Activated B cell treated with CpG ODN at 0.5 μM for 24 hours (primary cell): ENCODE results near the gene MYLK4. TPM values are rescaled to one million over a fixed set of nuclear protein-coding genes. Genes with fewer than 3 reads are reported as not detected.

Source experiments
- ATAC-seq: fragments of 200-7000 bp; cut with Tn5 transposase; one replicate; pipeline ENCODE4 v1.10.0; 2021; ENCODE audit warnings: low read depth, mild to moderate bottlenecking, moderate library complexity
- CTCF ChIA-PET: fragments of 350-600 bp; sonication (Branson Sonifier 250); formaldehyde crosslinking; loops from one replicate; lab custom pipeline; 2021; ENCODE audit warnings: antibody characterized with exemption; lab: Charles Lee
- POLR2A ChIA-PET: fragments of 350-600 bp; sonication (Branson Sonifier 250); formaldehyde crosslinking; loops from one replicate; lab custom pipeline; 2021; ENCODE audit warnings: antibody characterized with exemption; lab: Charles Lee
- DNase-seq: peaks from one replicate; pipeline ENCODE4 v3.0.0; 2022
- H3K27ac Mint-ChIP-seq: one replicate; pipeline ENCODE4 v1.8.0; 2020; ENCODE audit warnings: mixed read lengths
- H3K27me3 Mint-ChIP-seq: one replicate; pipeline ENCODE4 v1.8.0; 2021; ENCODE audit warnings: mixed read lengths
- H3K36me3 Mint-ChIP-seq: one replicate; pipeline ENCODE4 v1.8.0; 2021; ENCODE audit warnings: low read depth, mixed read lengths
- H3K4me1 Mint-ChIP-seq: one replicate; pipeline ENCODE4 v1.8.0; 2021; ENCODE audit warnings: mixed read lengths
- H3K4me3 Mint-ChIP-seq: one replicate; pipeline ENCODE4 v1.8.0; 2020; ENCODE audit warnings: mild to moderate bottlenecking, mixed read lengths
- H3K9me3 Mint-ChIP-seq: one replicate; pipeline ENCODE4 v1.8.0; 2020; ENCODE audit warnings: mixed read lengths
- CTCF ChIP-seq: fragments of 200-600 bp; IDR thresholded peaks from one replicate; pipeline ENCODE4 v1.8.0; 2022; ENCODE audit warnings: antibody characterized with exemption, mild to moderate bottlenecking
- intact Hi-C: fragments of 100-400 bp; cut with micrococcal nuclease; formaldehyde crosslinking; loops from one replicate; pipeline ENCODE4 v1.15.1; 2024
- total RNA-seq: library from RNA; stranded (reverse); gene quantifications from 2 replicates; pipeline ENCODE4 v1.2.3, GENCODE V29; 2022

The MYLK4 gene
- total RNA-seq, 1 donor from 2014 or later, result 0.58 TPM

GRCh38 chr6:2760882-2761842, 10.4 kb upstream of the MYLK4 start:
- intact Hi-C loops, result no loop called here
- Mint-ChIP-seq H3K9me3 (no peaks in the 10 kb centered on the region), H3K27ac (no peak overlapping the region), H3K36me3 (no peaks in the 10 kb centered on the region), H3K4me3 (no peak overlapping the region), H3K4me1 (peaks cover 10% of the 10 kb centered on the region), H3K27me3 (peaks cover 2% of the 10 kb centered on the region)
- CTCF ChIA-PET, result interaction anchor here (1.1 to 6.0 kb wide), 2 partner anchors 12 to 23 kb away, joined by 6 to 31 read pairs; partner anchors contain the start of gene MYLK4
- ATAC-seq, result no peak
- DNase-seq, result no peak
- POLR2A ChIA-PET, result no interaction called here
- TF ChIP-seq CTCF, result no peak

DNA sequence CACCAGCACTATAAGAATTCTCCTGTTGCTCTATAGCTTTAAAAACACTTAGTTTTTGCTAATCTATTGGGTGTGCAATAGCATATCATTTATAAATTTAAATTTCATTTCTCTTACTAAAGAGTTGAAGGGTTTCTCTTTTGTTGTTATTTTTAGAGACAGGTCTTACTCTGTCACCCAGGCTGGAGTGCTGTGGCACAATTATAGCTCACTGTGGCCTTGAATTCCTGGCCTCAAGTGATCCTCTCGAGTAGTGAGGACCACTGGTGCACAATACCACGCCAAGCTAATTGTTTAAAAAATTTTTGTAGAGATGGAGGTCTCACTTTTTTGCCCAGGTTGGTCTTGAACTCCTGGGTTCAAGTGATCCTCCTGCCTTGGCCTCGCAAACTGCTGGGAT, 8.3 kb upstream of the MYLK4 start:
- Mint-ChIP-seq H3K9me3 (no peaks in the 10 kb centered on the region), H3K27ac (no peak overlapping the region), H3K36me3 (no peaks in the 10 kb centered on the region), H3K4me3 (no peak overlapping the region), H3K4me1 (peaks cover 3% of the 10 kb centered on the region), H3K27me3 (peaks cover 3% of the 10 kb centered on the region)
- intact Hi-C loops, result loop anchor here (10.0 kb wide), 1 partner anchor 124 kb away; no protein-coding TSS in a partner anchor
- ATAC-seq (no peak), DNase-seq (no peak)
- CTCF ChIA-PET, result interaction anchor here (6.0 kb wide), 1 partner anchor 10 kb away, joined by 31 read pairs; the partner anchor contains the start of gene MYLK4
- TF ChIP-seq CTCF, result no peak
- POLR2A ChIA-PET, result no interaction called here

GRCh38 chr6:2756687-2757224, 6.0 kb upstream of the MYLK4 start:
- Mint-ChIP-seq H3K9me3 (peaks cover 2% of the 10 kb centered on the region), H3K4me1 (peaks cover 11% of the 10 kb centered on the region), H3K27me3 (peaks cover 7% of the 10 kb centered on the region), H3K27ac (no peak overlapping the region), H3K36me3 (no peaks in the 10 kb centered on the region), H3K4me3 (no peak overlapping the region)
- POLR2A ChIA-PET, result no interaction called here
- TF ChIP-seq CTCF, result no peak
- ATAC-seq, result no peak
- intact Hi-C loops, result loop anchor here (10.0 kb wide), 1 partner anchor 122 kb away; no protein-coding TSS in a partner anchor
- no peak for DNase-seq
- CTCF ChIA-PET, result interaction anchor here (2.0 kb wide), 1 partner anchor 18 kb away, joined by 11 read pairs; no protein-coding TSS in a partner anchor

DNA sequence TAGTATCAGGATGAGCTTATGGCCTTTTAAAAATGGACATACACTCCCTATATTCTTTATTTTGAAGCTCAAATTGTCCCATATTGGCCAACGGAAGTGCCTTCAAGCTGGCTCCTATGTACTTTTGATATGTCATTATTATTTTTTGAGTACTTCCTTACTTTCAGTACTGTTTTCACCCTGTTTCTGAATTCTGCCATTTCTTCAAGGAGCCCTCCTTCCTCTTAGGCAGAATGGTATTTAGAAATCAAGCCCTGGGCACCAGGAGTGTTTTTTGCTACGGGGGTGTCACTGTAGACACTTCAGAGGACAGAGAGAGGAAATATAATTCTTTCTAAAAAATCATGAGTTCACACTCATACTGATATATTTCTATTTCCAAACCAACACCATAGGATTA, 5.5 kb upstream of the MYLK4 start:
- ATAC-seq, result no peak
- DNase-seq, result no peak
- Mint-ChIP-seq H3K27me3 (peaks cover 9% of the 10 kb centered on the region), H3K27ac (no peak overlapping the region), H3K36me3 (no peaks in the 10 kb centered on the region), H3K9me3 (peaks cover 2% of the 10 kb centered on the region), H3K4me1 (peaks cover 11% of the 10 kb centered on the region), H3K4me3 (no peak overlapping the region)
- CTCF ChIA-PET, result interaction anchor here (2.0 kb wide), 1 partner anchor 18 kb away, joined by 11 read pairs; no protein-coding TSS in a partner anchor
- POLR2A ChIA-PET, result no interaction called here
- TF ChIP-seq CTCF, result no peak
- intact Hi-C loops, result loop anchor here (10.0 kb wide), 1 partner anchor 121 kb away; no protein-coding TSS in a partner anchor

DNA sequence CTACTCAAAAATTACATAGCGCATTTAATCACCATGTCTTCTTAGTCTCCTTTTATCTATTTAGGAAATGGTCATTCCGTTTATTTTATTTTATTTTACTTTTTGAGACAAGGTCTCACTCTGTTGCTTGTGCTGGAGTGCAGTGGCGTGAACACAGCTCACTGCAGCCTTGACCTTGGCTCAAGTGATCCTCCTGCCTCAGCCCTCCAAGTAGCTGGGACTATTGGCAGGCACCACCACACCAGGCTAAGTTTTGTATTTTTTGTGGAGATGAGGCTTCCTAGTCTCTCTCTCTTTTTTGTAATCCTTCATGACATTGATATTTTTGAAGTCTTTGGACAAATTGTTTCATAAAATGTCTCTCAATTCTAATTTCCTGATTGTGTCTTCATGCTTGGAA, 4.7 kb upstream of the MYLK4 start:
- ChIA-PET POLR2A (no interaction called here), CTCF (no interaction called here)
- no peak for TF ChIP-seq CTCF
- ATAC-seq, result no peak
- peaks cover 2% of the 10 kb centered on the region for H3K9me3 Mint-ChIP-seq
- H3K27me3 Mint-ChIP-seq, result peaks cover 15% of the 10 kb centered on the region
- H3K4me1 Mint-ChIP-seq, result peaks cover 8% of the 10 kb centered on the region
- no peak for DNase-seq
- no peak overlapping the region for H3K27ac Mint-ChIP-seq
- intact Hi-C loops, result loop anchor here (10.0 kb wide), 1 partner anchor 121 kb away; no protein-coding TSS in a partner anchor
- H3K4me3 Mint-ChIP-seq, result no peak overlapping the region
- H3K36me3 Mint-ChIP-seq, result no peaks in the 10 kb centered on the region
